SHP77 treated with DMSO at 0.1 percent for 48 hours (cell line): ENCODE measurements around the gene RBM10.

Experiments
- DNase-seq: peaks from one replicate; lab custom pipeline; 2025; lab: John Stamatoyannopoulos, UW

The RBM10 gene

DNA sequence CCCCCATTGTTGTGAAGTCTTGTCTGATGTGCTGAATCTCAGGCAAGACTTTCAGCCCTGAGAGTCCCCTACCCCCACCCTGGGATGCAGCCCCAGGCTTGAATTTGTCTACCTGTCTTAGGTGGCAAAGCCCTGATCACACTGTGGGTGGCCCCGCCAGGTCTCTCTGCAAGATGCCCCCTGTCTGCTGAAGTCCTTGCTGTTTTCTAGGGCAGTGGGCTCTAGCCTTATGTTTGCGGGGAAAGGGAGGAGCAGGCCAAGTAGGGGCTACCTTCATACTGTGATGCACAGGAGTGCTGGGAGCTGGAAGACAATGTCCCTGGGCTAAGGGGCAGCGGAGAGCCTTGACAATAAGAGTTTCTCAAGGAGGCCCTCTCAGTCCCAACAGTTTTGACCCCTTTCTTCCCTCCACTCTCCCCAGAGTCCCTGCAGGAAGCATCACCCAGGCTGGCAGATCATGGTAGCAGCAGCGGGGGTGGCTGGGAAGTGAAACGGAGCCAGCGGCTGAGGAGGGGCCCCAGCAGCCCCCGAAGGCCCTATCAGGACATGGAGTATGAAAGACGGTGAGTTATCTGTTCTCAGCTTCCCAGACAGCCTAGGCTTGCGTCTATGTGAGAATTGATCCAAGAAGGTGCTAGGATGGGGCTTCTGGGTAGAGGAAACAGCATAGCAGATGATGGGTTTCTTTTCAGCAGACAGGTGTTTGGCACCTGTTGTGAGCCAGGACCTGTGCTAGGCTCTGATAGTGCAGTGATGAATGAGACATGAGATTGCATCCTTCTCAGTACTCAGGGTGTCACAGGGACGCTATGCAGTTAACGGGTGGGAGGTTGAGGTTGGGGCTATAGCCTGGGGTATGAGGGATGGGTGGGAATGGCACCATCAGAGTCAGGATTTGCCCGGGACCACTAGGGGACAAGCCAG is 2.2 kb downstream of the RBM10 start:
- no peak for DNase-seq

- DNase-seq = no peak
Measured at GRCh38 chrX:47148946-47149345, 3.9 kb downstream of the RBM10 start.

GRCh38 chrX:47151435-47151834 is 6.4 kb downstream of the RBM10 start:
- no peak for DNase-seq

GRCh38 chrX:47156611-47157520 is 11.8 kb downstream of the RBM10 start:
- DNase-seq = no peak

DNA sequence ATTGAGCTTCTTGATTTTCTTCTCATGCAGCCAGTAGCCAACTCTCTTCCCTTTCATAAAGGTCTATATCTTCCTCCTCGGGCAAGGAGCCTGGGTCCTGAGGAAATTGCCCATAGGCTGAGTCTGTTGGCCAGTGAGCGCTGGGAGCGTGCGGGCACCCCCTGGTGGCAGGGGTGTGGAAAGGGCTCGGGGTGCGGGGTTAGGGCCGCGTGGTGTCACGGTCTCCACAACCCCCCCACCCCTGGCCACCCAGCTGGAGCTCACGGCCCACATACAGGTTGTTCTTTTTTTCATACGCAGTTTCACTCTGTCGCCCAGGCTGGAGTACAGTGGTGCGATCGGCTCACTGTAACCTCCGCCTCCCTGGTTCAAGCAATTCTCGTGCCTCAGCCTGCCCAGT is 13.1 kb downstream of the RBM10 start:
- DNase-seq = no peak

GRCh38 chrX:47158781-47159180 is 13.8 kb downstream of the RBM10 start:
- DNase-seq = no peak

GRCh38 chrX:47160781-47161180 is 15.8 kb downstream of the RBM10 start:
- DNase-seq = no peak

DNA sequence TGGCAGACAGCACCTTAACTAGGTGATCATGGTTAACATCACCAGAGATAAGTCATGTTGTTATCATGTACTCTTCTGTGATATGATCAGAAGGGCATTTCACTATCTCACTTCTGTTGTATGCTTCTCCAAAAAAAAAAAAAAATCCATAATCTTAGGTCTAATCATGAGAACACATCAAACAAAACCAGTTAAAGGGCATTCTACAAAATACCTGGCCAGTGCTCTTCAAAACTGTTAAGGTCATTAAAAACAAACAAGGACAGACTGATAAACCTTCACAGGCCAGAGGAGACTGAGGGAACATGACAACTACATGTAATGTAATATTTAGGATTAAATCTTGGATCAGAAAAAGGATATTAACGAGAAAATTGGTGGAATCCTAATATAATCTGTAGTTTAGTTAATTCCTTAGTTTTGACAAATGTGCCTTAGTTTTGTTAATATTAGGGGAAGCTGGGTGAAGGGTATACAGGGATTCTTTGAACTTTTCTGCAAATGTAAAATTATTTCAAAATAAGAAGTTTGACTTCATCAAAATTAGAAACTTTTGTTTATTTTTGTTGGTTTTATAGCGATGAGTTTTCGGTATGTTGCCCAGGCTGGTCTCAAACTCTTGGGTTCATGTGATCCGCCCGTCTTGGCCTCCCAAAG is 18.0 kb downstream of the RBM10 start:
- DNase-seq = no peak

DNA sequence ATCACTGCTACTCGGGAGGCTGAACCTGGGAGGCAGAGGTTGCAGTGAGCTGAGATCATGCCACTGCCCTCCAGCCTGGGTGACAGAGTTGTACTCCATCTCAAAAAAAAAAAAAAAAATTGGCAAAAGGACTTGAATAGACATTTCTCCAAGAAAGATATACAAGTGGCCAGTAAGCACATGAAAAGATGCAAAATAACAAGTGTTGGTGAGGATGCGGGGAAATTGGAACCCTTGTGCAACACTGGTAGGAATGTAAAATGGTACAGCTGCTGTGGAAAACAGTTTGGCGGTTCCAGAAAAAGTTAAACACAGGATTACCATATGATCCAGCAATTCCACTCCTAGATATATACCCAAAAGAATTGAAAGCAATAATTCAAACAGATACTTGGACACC is 19.4 kb downstream of the RBM10 start:
- DNase-seq = no peak

- DNase-seq = no peak
Measured at GRCh38 chrX:47166126-47166525, 21.1 kb downstream of the RBM10 start.

- no peak for DNase-seq
Measured at GRCh38 chrX:47168495-47169073, 23.6 kb downstream of the RBM10 start.

DNA sequence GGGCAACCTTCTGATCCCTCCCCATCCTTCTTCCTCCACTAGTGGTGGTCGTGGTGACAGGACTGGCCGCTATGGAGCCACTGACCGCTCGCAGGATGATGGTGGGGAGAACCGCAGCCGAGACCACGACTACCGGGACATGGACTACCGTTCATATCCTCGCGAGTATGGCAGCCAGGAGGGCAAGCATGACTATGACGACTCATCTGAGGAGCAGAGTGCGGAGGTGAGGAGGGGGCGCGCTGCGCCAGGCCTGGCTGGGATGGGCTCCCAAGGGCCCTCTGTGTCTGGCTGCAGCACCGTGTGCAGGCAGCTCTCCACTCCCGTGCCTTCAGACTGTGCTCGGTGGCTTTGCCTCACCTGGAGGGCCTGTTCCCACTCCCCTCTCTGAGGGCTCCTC is 24.3 kb downstream of the RBM10 start:
- DNase-seq = no peak

DNA sequence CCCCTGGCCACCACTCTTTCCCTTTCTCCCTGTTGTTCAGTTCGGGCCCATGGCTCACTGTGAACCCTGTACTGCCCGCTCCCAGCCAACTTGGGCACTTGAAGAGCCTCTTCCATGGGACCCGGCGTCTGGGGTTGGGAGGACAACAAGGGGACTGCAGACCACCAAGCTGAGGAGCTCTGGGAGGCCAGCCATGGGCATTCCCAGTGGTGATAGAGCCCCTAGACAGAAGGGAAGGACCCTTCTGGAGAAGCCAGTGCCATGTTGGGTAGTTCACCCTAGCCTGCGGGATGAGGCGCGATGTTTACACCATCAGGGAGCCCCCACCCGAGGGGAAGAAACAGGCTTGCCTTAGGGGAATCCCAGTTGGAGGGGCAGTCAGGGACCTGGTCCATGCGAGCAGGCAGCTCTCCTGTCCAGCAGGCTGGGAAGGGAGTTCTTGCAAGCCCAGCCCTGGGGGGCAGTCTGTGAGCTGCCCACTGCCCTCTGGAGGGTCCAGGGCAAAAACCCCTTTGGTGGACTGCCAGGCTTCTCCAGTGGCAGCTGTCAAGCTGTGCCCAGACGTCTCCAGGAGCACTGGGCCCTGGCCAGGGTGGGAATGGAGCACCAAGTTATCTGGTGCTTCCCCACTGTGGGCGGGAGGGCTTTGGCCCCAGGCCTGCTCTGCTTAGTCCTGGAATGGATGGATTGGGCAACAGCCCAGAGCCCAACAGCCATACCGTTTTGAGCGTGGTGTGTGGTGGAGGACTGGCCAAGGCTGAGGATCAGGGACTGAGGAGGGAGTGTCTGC is 24.9 kb downstream of the RBM10 start:
- DNase-seq = no peak

DNA sequence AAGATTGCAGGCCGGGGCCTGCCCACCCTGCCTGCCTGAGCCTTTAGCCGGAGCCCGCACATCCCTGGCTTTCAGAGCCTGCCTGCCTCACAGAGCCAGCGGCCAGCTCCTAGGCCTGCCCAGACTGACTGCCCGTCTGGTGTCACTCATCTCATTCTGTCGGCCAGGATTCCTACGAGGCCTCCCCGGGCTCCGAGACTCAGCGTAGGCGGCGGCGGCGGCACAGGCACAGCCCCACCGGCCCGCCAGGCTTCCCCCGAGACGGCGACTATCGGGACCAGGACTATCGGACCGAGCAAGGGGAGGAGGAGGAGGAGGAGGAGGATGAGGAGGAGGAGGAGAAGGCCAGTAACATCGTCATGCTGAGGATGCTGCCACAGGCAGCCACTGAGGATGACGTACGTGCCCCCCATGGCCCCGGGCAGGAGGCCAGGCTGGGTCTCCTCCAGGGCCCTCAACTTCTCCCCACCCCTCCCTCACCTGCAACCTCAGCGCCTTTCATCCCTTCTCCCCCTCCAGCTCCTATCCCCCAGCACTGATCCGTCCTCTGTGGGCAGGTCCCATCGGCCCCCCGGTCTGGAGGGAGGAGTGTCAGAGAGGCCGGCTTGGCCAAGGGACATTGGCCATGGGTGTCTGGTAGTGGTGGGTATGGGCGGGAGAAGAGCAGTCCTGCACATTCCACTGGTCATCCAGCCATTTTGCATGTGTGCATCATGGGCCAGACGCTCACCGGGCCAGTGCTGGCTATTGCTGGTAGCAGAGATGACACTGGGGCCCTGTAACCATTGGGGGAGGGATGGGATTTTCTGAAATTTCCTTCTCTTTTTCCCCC is 26.1 kb downstream of the RBM10 start:
- DNase-seq = no peak

GRCh38 chrX:47171996-47172395 is 27.0 kb downstream of the RBM10 start:
- DNase-seq = no peak

- no peak for DNase-seq
Measured at GRCh38 chrX:47172549-47172948, 27.5 kb downstream of the RBM10 start.

GRCh38 chrX:47172971-47173792 is 28.2 kb downstream of the RBM10 start:
- no peak for DNase-seq

GRCh38 chrX:47174376-47174775 is 29.4 kb downstream of the RBM10 start:
- no peak for DNase-seq

DNA sequence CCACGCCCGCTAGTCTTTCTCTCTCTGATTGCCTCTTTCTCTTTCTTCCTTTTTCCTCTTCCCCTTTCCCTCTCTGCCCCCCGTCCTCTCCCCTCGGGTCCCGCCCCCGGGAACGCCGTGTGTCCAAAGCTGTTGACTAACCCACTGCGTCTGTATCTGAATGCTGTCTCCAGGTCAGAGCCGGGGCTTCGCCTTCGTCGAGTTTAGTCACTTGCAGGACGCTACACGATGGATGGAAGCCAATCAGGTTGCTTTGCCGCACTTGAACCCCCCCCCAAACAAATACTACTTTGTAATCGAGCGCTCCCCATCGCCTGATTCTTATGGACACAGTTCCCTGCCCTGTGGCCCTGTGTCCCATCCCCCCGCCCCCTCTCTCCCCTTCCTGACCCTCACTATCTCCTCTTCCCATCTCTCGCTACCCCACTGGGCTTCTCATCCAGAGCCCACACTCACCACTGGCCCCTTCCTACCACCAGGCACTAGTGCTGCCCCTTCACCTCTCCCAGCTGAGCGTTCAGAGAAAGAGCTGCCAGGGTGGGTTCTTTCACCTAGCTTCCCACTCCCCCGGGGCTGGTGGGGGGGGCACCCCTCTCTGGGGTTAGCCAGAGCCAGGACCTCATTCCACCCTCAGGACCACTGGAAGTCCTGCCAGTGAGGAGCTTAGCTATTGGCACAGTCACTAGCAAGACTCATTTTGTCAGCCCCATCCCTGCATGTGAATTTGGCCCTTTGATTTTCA is 30.0 kb downstream of the RBM10 start:
- DNase-seq = no peak
